RWPE2 (cell line): ENCODE data around the gene GADD45B.

Source experiments
- ATAC-seq: fragments of 200-7000 bp; cut with Tn5 transposase; 3 replicates; pipeline ENCODE4 v1.9.1; 2021; ENCODE audit warnings: low read depth
- DNase-seq: peaks from one replicate; pipeline ENCODE4 v3.0.0-alpha.2; 2020; ENCODE audit warnings: low spot score
- H3K27ac ChIP-seq: fragments of 450-650 bp; 2 replicates; pipeline ENCODE4 v1.5.1; 2017; ENCODE audit warnings: mild to moderate bottlenecking; ENCODE audit not compliant: poor library complexity, severe bottlenecking
- H3K27me3 ChIP-seq: fragments of 250-450 bp; sonication (Bioruptor Pico); 2 replicates; pipeline ENCODE4 v1.5.1; 2021; ENCODE audit warnings: mild to moderate bottlenecking, moderate library complexity; ENCODE audit not compliant: insufficient read depth, poor library complexity, severe bottlenecking
- H3K36me3 ChIP-seq: fragments of 250-450 bp; sonication (Bioruptor Pico); 2 replicates; pipeline ENCODE4 v1.5.1; 2020; ENCODE audit warnings: low read depth, mild to moderate bottlenecking, moderate library complexity
- H3K4me1 ChIP-seq: fragments of 250-450 bp; sonication (Bioruptor Pico); 2 replicates; pipeline ENCODE4 v1.5.1; 2021; ENCODE audit warnings: mild to moderate bottlenecking, moderate library complexity; ENCODE audit not compliant: insufficient read depth, poor library complexity, severe bottlenecking
- H3K4me3 ChIP-seq: fragments of 250-450 bp; sonication (Bioruptor Pico); 2 replicates; pipeline ENCODE4 v1.5.1; 2021; ENCODE audit warnings: mild to moderate bottlenecking, moderate library complexity; ENCODE audit not compliant: severe bottlenecking
- H3K9me3 ChIP-seq: fragments of 250-450 bp; sonication (Bioruptor Pico); 2 replicates; pipeline ENCODE4 v1.5.1; 2021; ENCODE audit warnings: mild to moderate bottlenecking, moderate library complexity; ENCODE audit not compliant: severe bottlenecking
- TF ChIP-seq, protein P1 (sequence below): fragments of 450-650 bp; IDR thresholded peaks from one replicate; pipeline ENCODE4 v1.5.1; 2017; ENCODE audit warnings: mild to moderate bottlenecking, moderate library complexity; ENCODE audit not compliant: poor library complexity, severe bottlenecking

Gene GADD45B

DNA sequence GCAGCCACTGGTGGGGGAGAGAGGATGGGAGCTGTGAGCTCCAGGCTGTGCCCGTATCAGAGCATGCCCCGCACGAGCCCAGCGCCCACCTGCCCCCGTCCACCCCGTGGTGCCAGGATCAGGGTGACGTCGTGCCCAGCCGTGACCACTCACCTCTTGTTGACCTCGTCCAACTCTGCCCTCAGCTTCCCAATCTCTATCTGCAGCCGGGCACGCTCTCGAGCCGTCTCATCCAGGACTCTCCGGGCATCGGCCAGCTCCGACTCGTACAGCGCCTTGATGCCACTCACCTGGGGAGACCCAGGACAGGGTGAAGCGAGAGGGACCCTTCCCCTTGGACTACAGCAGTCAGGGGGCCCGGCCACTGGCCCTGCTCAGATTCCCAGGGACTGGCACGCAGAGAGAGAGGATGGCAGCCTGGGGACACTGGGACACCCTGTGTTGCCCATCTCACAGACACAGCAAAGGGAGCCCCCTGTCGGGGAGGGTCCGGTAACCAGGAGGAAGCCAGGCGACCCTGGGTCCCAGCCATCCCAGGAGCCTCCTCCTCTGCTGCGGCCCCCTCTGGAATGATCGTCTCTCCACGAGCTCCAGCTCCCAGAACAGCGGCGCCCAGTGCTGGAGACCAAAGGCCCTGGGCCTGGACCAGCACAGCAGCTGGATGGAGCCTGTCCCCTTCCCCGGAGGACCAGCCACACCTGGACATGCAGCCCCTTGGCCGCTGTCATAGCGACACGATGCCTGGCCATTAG is 31.5 kb upstream of the GADD45B start:
- TF ChIP-seq, protein P1, sequence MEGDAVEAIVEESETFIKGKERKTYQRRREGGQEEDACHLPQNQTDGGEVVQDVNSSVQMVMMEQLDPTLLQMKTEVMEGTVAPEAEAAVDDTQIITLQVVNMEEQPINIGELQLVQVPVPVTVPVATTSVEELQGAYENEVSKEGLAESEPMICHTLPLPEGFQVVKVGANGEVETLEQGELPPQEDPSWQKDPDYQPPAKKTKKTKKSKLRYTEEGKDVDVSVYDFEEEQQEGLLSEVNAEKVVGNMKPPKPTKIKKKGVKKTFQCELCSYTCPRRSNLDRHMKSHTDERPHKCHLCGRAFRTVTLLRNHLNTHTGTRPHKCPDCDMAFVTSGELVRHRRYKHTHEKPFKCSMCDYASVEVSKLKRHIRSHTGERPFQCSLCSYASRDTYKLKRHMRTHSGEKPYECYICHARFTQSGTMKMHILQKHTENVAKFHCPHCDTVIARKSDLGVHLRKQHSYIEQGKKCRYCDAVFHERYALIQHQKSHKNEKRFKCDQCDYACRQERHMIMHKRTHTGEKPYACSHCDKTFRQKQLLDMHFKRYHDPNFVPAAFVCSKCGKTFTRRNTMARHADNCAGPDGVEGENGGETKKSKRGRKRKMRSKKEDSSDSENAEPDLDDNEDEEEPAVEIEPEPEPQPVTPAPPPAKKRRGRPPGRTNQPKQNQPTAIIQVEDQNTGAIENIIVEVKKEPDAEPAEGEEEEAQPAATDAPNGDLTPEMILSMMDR, result no peak
- peaks cover 35% of the 10 kb centered on the region for H3K36me3 ChIP-seq

DNA sequence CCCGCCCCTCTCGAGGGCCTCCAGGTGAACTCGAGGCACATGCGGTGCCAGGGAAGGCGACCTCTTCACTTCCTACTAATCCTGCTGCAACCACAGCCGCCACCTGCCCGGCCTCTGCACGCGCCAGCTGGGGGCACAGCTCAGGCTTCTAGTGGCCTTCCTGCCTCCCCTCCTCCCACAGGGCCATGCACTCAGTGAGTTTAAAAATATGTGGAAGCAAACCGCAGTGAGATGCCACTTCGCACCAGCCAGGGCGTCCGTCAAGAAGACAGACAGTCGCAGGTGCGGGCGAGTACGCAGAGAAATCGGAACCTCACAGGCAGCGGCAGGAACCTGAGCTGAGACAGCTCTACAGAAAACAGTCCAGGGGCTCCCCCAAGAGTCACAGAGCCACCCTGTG is 29.5 kb upstream of the GADD45B start:
- Histone ChIP-seq H3K9me3 (no peaks in the 10 kb centered on the region), H3K4me3 (no peak overlapping the region), H3K27me3 (no peaks in the 10 kb centered on the region), H3K4me1 (no peaks in the 10 kb centered on the region), H3K36me3 (peaks cover 41% of the 10 kb centered on the region), H3K27ac (no peak overlapping the region)
- DNase-seq, result no peak
- no peak for ATAC-seq
- TF ChIP-seq, protein P1, result no peak

More for the DNA sequence above, 31.5 kb upstream of the GADD45B start:
- no peak for ATAC-seq
- Histone ChIP-seq H3K4me3 (no peak overlapping the region), H3K27me3 (no peaks in the 10 kb centered on the region), H3K9me3 (no peaks in the 10 kb centered on the region), H3K27ac (no peak overlapping the region), H3K4me1 (no peaks in the 10 kb centered on the region)
- no peak for DNase-seq

DNA sequence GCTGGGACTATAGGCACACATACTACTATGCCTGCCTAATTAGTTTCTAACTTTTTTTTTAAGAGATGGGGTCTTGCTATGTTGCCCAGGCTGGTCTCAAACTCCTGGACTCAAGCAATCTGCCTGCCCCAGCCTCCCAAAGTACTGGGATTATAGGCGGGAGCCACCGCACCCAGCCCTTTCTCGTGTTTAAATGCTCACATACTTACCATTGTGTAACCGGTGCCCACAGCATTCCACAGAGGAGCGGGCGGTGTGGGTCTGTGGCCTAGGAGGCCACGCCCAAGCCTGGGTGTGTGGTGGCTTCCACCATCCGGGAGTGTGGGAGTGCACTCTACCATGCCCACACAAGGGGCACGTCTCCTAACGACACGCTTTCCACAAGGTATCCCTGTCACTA is 26.9 kb upstream of the GADD45B start:
- Histone ChIP-seq H3K36me3 (peaks cover 22% of the 10 kb centered on the region), H3K4me1 (no peaks in the 10 kb centered on the region), H3K4me3 (no peak overlapping the region), H3K9me3 (no peaks in the 10 kb centered on the region), H3K27me3 (no peaks in the 10 kb centered on the region), H3K27ac (no peak overlapping the region)
- TF ChIP-seq, protein P1, result no peak
- ATAC-seq (no peak), DNase-seq (no peak)

DNA sequence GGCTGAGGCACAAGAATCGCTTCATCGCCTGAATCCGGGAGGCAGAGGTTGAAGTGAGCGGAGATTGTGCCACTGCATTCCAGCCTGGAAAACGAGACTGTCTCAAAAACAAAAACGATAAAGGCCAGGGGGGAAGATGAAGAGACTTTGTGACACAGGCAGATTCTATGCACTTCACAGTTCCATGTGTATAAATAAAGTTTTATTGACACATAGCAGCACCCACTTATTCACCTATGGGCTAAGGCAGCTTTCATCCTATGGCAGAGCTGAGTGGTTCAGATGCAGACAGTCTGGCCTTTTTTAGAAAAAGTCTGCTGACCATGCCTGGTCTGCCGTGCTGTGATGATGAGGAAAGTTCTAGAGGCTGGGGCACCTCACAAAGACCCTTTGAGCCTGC is 24.8 kb upstream of the GADD45B start:
- Histone ChIP-seq H3K36me3 (peaks cover 22% of the 10 kb centered on the region), H3K27me3 (no peaks in the 10 kb centered on the region), H3K9me3 (no peaks in the 10 kb centered on the region), H3K27ac (no peak overlapping the region), H3K4me1 (no peaks in the 10 kb centered on the region), H3K4me3 (no peak overlapping the region)
- no peak for ATAC-seq
- TF ChIP-seq, protein P1, result no peak
- no peak for DNase-seq

DNA sequence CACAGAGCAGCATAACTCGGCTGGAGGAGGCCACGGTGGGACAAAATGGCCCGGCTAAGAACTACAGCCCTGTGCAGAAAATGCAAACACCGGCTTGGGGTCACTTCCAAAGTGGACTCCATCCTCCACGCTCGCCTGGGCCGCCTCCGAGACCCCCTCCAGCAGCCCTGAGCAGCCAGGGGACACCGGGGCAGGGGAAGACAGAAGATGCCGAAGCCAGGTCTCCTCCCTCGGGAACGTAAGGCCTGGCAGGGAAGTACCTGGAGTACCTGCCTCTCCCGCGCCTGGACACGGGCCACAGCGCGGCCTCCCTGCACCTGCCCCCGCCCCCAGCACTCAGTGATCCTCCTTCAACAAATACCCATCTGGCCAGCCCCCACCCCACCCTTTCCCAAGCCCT is 24.2 kb upstream of the GADD45B start:
- no peak for DNase-seq
- Histone ChIP-seq H3K36me3 (peaks cover 22% of the 10 kb centered on the region), H3K27me3 (no peaks in the 10 kb centered on the region), H3K9me3 (no peaks in the 10 kb centered on the region), H3K4me3 (no peak overlapping the region), H3K4me1 (no peaks in the 10 kb centered on the region), H3K27ac (no peak overlapping the region)
- TF ChIP-seq, protein P1, result no peak
- no peak for ATAC-seq
